ENCODE data around the gene VTI1A. TPM values are rescaled to one million over a fixed set of nuclear protein-coding genes. Genes with fewer than 3 reads are reported as not detected.

The VTI1A gene
- total and polyA plus RNA-seq, 2 of the 13 experiments (the other 11 are each of a cell fraction or from before 2014, with no cell fraction given) = 11.7 to 32.7 TPM

GRCh38 chr10:112607506-112607905 lies 160.5 kb downstream of the VTI1A start:
- Histone ChIP-seq H3K4me1 (ENCODE audit: insufficient read depth, low read length) (peaks cover 8% of the 10 kb centered on the region), H2AFZ (ENCODE audit: low read length) (no peak overlapping the region), H3K79me2 (ENCODE audit: insufficient read depth, low read length) (no peaks in the 10 kb centered on the region), H4K20me1 (ENCODE audit: insufficient read depth, low read length) (no peaks in the 10 kb centered on the region), H3K27me3 (ENCODE audit: control insufficient read depth in 1 of 2, insufficient read depth in 2 of 2, low read length in 2 of 2) (no peaks in the 10 kb centered on the region), H3K9ac (ENCODE audit: insufficient read depth, low read depth, low read length) (no peak overlapping the region), H3K4me2 (ENCODE audit: low read depth, low read length) (no peak overlapping the region), H3K36me3 (replicated peaks in 1 of 2; ENCODE audit: control insufficient read depth in 1 of 2, insufficient read depth in 2 of 2, low read length in 2 of 2) (peaks cover 0 to 1% of the 10 kb centered on the region in 2 experiments; a peak in 1 of 5 replicates), H3K9me3 (ENCODE audit: low read length) (no peaks in the 10 kb centered on the region), H3K4me3 (replicated peaks in 1 of 3; ENCODE audit: insufficient read depth in 1 of 3, low read depth in 2 of 3, low read length in 3 of 3) (no peak overlapping the region), H3K27ac (ENCODE audit: extremely low read length, insufficient read depth, low read length) (no peak overlapping the region)
- DNase-seq (ENCODE audit: low spot score) = no peak
- TF ChIP-seq ZHX2 (IDR thresholded peaks at IDR 0.05; ENCODE audit: low read depth) (no peak), ZHX2 (CRISPR knock-in tag; IDR thresholded peaks at IDR 0.05; ENCODE audit: borderline replicate concordance) (no peak), MEIS1 (CRISPR knock-in tag; IDR thresholded peaks at IDR 0.05; ENCODE audit: borderline replicate concordance) (no peak), POGZ (CRISPR knock-in tag; IDR thresholded peaks at IDR 0.05) (no peak), TSC22D2 (CRISPR knock-in tag; IDR thresholded peaks at IDR 0.05; ENCODE audit: borderline replicate concordance) (no peak), ZFP82 (CRISPR knock-in tag; IDR thresholded peaks at IDR 0.05; ENCODE audit: borderline replicate concordance) (no peak), ZNF839 (CRISPR knock-in tag; IDR thresholded peaks at IDR 0.05; ENCODE audit: borderline replicate concordance) (no peak), MIER2 (CRISPR knock-in tag; IDR thresholded peaks at IDR 0.05) (no peak), ARID5B (CRISPR knock-in tag; IDR thresholded peaks at IDR 0.05) (no peak), ZSCAN31 (CRISPR knock-in tag; IDR thresholded peaks at IDR 0.05; ENCODE audit: low read depth) (no peak)
- WGBS (ENCODE audit: low lambda C conversion rate) = 100% methylated on average over 2 of the region's 2 CpGs
- BruUV-seq (replicated peaks) = no TSS peak
- FAIRE-seq = no peak
- CTCF ChIA-PET (ENCODE audit: low intra/inter-chr PET ratio, low total read pairs) = no interaction called here
- intact Hi-C loops (cut with micrococcal nuclease; ENCODE audit: unreplicated experiment) = no loop called here
- in situ Hi-C loops (cut with HindIII; ENCODE audit: extremely low pct_ligation_motif_present, low pct_unique_long_range_greater_than_20kb) = no loop called here
- POLR2A ChIA-PET = no interaction called here
- ATAC-seq = no peak

Measured in HepG2 (cell line).